Activated CD8-positive, alpha-beta T cell treated with anti-CD3 and anti-CD28 coated beads, Interleukin-2, amount 10 ng/mL, durations not matched to agents 7 days and 5 days (primary cell): Measurements from ENCODE around the gene C1orf198. TPM values are rescaled to one million over a fixed set of nuclear protein-coding genes. Genes with fewer than 3 reads are reported as not detected.
"Not testable (repeated sequence)": the region's sequence is repeated elsewhere in the genome, so short reads cannot be mapped to it uniquely, and the experiment has no call there.

Experiments
- ATAC-seq: fragments of 150-1000 bp; cut with Tn5 transposase; one replicate; pipeline ENCODE4 v1.10.0; 2021; ENCODE audit warnings: moderate library complexity
- CTCF ChIA-PET: fragments of 350-600 bp; sonication (Branson Sonifier 250); formaldehyde crosslinking; loops from one replicate; lab custom pipeline; 2021; ENCODE audit warnings: antibody characterized with exemption; lab: Charles Lee
- POLR2A ChIA-PET: fragments of 350-600 bp; sonication (Branson Sonifier 250); formaldehyde crosslinking; loops from one replicate; lab custom pipeline; 2021; ENCODE audit warnings: antibody characterized with exemption; lab: Charles Lee
- DNase-seq: peaks from one replicate; pipeline ENCODE4 v3.0.0-alpha.2; 2020
- H3K27ac Mint-ChIP-seq: one replicate; pipeline ENCODE4 v1.8.0; 2021; ENCODE audit warnings: mild to moderate bottlenecking, mixed read lengths
- H3K27me3 Mint-ChIP-seq: one replicate; pipeline ENCODE4 v1.8.0; 2021; ENCODE audit warnings: low read depth, mixed read lengths
- H3K36me3 Mint-ChIP-seq: one replicate; pipeline ENCODE4 v1.8.0; 2021; ENCODE audit warnings: low read depth, mixed read lengths
- H3K4me1 Mint-ChIP-seq: one replicate; pipeline ENCODE4 v1.8.0; 2021; ENCODE audit warnings: low read depth, mixed read lengths
- H3K4me3 Mint-ChIP-seq: one replicate; pipeline ENCODE4 v1.8.0; 2021; ENCODE audit warnings: mild to moderate bottlenecking, mixed read lengths
- H3K9me3 Mint-ChIP-seq: one replicate; pipeline ENCODE4 v1.8.0; 2022; ENCODE audit warnings: mixed read lengths; ENCODE audit not compliant: insufficient read depth
- total RNA-seq, 2 experiments: library from RNA; stranded (reverse); gene quantifications; one replicate each; pipeline ENCODE4 v1.2.3, GENCODE V29; 2021

C1orf198 gene
- total RNA-seq, 2 experiments from 2014 or later = 2.5 to 2.6 TPM

GRCh38 chr1:230858236-230858820 lies 10.0 kb downstream of the C1orf198 start:
- no peaks in the 10 kb centered on the region for H3K27me3 Mint-ChIP-seq
- ChIA-PET POLR2A (interaction anchor here (0.6 to 1.0 kb wide), 2 partner anchors 10 to 402 kb away, joined by 3 read pairs; partner anchors contain the start of gene C1orf198), CTCF (no interaction called here)
- DNase-seq (no peak), ATAC-seq (no peak)
- H3K9me3 Mint-ChIP-seq = no peaks in the 10 kb centered on the region
- no peak overlapping the region for H3K4me3 Mint-ChIP-seq
- H3K4me1 Mint-ChIP-seq = peaks cover under 1% of the 10 kb centered on the region
- H3K36me3 Mint-ChIP-seq = no peaks in the 10 kb centered on the region
- H3K27ac Mint-ChIP-seq = no peak overlapping the region

DNA sequence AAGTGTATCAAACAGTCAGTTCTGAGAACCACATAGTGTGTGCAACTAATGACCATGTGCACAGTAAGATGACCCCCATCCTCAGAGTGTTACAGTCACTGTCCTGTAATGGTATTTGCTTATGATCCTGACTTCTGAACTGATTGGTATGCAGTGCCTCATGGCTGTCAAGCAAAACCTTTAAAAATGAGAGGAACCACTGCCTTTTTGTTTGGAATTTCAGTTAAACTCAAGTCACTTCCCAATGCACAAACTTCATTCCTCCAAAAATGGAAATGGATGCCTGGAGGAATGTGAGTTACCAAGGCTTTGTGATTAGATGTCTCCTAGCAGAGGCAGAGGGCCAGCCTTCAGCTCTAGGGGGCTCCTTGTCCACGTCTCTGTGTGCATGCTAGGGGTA lies 10.5 kb downstream of the C1orf198 start:
- no peaks in the 10 kb centered on the region for H3K27me3 Mint-ChIP-seq
- H3K27ac Mint-ChIP-seq = no peak overlapping the region
- ChIA-PET CTCF (no interaction called here), POLR2A (interaction anchor here (0.6 to 1.0 kb wide), 2 partner anchors 10 to 403 kb away, joined by 3 read pairs; partner anchors contain the start of gene C1orf198)
- ATAC-seq (no peak), DNase-seq (no peak)
- H3K9me3 Mint-ChIP-seq = no peaks in the 10 kb centered on the region
- H3K36me3 Mint-ChIP-seq = no peaks in the 10 kb centered on the region
- H3K4me1 Mint-ChIP-seq = no peaks in the 10 kb centered on the region
- H3K4me3 Mint-ChIP-seq = no peak overlapping the region

GRCh38 chr1:230857077-230857476 lies 11.2 kb downstream of the C1orf198 start:
- no peaks in the 10 kb centered on the region for H3K27me3 Mint-ChIP-seq
- no peaks in the 10 kb centered on the region for H3K36me3 Mint-ChIP-seq
- DNase-seq = no peak
- no peak for ATAC-seq
- H3K4me1 Mint-ChIP-seq = no peaks in the 10 kb centered on the region
- POLR2A ChIA-PET = no interaction called here
- H3K27ac Mint-ChIP-seq = no peak overlapping the region
- CTCF ChIA-PET = no interaction called here
- no peaks in the 10 kb centered on the region for H3K9me3 Mint-ChIP-seq
- H3K4me3 Mint-ChIP-seq = no peak overlapping the region

GRCh38 chr1:230855886-230856285 lies 12.4 kb downstream of the C1orf198 start:
- no peak overlapping the region for H3K4me3 Mint-ChIP-seq
- H3K4me1 Mint-ChIP-seq = no peaks in the 10 kb centered on the region
- H3K27me3 Mint-ChIP-seq = no peaks in the 10 kb centered on the region
- ATAC-seq (no peak), DNase-seq (no peak)
- ChIA-PET POLR2A (no interaction called here), CTCF (no interaction called here)
- H3K9me3 Mint-ChIP-seq = no peaks in the 10 kb centered on the region
- no peaks in the 10 kb centered on the region for H3K36me3 Mint-ChIP-seq
- H3K27ac Mint-ChIP-seq = no peak overlapping the region

GRCh38 chr1:230854423-230854822 lies 13.9 kb downstream of the C1orf198 start:
- ATAC-seq (no peak), DNase-seq (no peak)
- Mint-ChIP-seq H3K27me3 (no peaks in the 10 kb centered on the region), H3K4me3 (no peak overlapping the region), H3K9me3 (no peaks in the 10 kb centered on the region), H3K27ac (no peak overlapping the region), H3K36me3 (no peaks in the 10 kb centered on the region), H3K4me1 (no peaks in the 10 kb centered on the region)
- CTCF ChIA-PET = no interaction called here
- POLR2A ChIA-PET = no interaction called here

DNA sequence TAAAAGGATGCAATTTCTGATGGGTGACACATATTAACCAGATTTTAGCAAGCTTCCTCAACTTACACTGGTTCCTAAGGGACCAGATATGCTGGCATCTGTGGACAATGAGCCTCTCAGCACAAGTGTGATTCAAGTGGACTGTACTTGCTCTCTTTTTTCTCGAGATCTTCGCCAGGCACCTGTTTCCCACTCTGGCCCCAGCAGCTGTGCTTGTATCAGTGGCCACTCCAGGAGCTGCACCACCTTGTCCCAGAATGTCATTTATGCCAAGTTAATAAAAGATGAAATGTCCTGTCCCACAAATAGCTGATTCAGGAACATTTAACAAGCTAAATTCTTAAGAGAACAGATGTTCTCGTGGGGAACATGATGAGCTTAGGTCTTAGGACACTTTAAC lies 14.6 kb downstream of the C1orf198 start:
- Mint-ChIP-seq H3K9me3 (no peaks in the 10 kb centered on the region), H3K36me3 (no peaks in the 10 kb centered on the region), H3K4me3 (no peak overlapping the region), H3K4me1 (no peaks in the 10 kb centered on the region), H3K27ac (no peak overlapping the region), H3K27me3 (no peaks in the 10 kb centered on the region)
- DNase-seq (no peak), ATAC-seq (no peak)
- CTCF ChIA-PET = no interaction called here
- POLR2A ChIA-PET = no interaction called here

DNA sequence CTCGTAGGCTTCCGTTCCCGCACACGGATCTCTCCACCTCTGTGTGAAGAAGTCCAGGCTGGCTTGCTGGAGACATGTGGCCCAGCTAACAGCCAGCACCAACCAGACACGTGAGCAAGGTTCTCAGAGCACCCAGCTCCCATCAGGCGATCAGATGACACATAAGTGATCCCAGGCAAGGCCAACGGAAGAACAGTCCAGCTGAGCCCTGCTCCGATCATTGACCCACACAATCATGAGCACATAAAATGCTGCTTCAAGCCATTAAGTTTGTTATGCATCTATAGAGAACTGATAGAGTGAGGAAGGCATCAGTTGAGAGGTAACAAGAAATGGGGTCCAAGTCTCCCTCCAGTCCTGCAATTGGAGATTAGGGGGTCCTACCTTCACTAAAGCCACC lies 15.4 kb downstream of the C1orf198 start:
- Mint-ChIP-seq H3K27me3 (no peaks in the 10 kb centered on the region), H3K27ac (no peak overlapping the region), H3K36me3 (no peaks in the 10 kb centered on the region), H3K9me3 (no peaks in the 10 kb centered on the region), H3K4me3 (no peak overlapping the region), H3K4me1 (no peaks in the 10 kb centered on the region)
- ATAC-seq (no peak), DNase-seq (no peak)
- ChIA-PET CTCF (no interaction called here), POLR2A (no interaction called here)

GRCh38 chr1:230851291-230851691 lies 17.0 kb downstream of the C1orf198 start:
- H3K4me3 Mint-ChIP-seq = no peak overlapping the region
- DNase-seq (no peak), ATAC-seq (no peak)
- no peaks in the 10 kb centered on the region for H3K27me3 Mint-ChIP-seq
- CTCF ChIA-PET = no interaction called here
- H3K27ac Mint-ChIP-seq = no peak overlapping the region
- no peaks in the 10 kb centered on the region for H3K36me3 Mint-ChIP-seq
- POLR2A ChIA-PET = no interaction called here
- no peaks in the 10 kb centered on the region for H3K4me1 Mint-ChIP-seq
- H3K9me3 Mint-ChIP-seq = no peaks in the 10 kb centered on the region

GRCh38 chr1:230850547-230850946 lies 17.8 kb downstream of the C1orf198 start:
- ATAC-seq (no peak), DNase-seq (no peak)
- Mint-ChIP-seq H3K27me3 (no peaks in the 10 kb centered on the region), H3K36me3 (no peaks in the 10 kb centered on the region), H3K9me3 (no peaks in the 10 kb centered on the region), H3K27ac (no peak overlapping the region), H3K4me3 (no peak overlapping the region), H3K4me1 (no peaks in the 10 kb centered on the region)
- POLR2A ChIA-PET = no interaction called here
- CTCF ChIA-PET = no interaction called here

DNA sequence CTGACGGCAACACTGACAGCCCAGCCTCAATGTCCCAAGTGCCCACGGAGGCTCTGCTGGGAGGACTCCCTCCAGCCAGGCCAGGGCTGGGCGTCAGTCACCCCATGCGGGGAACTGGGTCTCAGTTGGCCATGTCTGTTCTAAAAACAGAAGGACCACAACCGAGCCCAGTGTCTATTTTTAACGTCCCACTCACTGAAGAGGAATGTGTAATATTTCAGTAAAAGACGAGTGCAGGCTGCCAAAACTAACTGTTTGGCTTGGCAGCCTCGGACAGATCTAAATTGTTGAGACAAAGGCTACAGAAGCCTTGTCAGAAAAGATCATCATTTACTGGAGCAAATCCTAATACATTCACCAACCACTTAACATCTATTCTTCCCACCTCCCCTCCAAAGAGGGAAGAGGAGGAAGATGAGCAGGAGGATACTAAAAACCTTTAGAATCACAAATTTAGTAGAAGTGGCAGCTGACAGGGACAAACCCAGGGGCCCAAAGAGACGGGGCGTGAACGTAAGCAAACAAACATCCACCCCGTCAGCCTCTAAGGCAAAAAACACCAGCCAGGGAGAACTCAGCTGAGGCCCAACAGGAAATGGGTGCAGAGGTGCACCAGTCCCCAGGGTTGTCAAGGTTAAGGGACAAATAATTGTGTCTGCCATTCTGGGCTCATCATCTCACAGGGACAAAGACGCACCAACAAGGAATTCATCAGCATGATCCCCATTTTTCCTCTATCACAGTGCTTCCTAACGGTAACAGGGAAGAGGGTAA lies 18.7 kb downstream of the C1orf198 start:
- CTCF ChIA-PET = no interaction called here
- Mint-ChIP-seq H3K27ac (no peak overlapping the region), H3K27me3 (no peaks in the 10 kb centered on the region), H3K9me3 (no peaks in the 10 kb centered on the region), H3K4me3 (no peak overlapping the region), H3K4me1 (no peaks in the 10 kb centered on the region), H3K36me3 (no peaks in the 10 kb centered on the region)
- POLR2A ChIA-PET = no interaction called here
- ATAC-seq = no peak
- DNase-seq = no peak

DNA sequence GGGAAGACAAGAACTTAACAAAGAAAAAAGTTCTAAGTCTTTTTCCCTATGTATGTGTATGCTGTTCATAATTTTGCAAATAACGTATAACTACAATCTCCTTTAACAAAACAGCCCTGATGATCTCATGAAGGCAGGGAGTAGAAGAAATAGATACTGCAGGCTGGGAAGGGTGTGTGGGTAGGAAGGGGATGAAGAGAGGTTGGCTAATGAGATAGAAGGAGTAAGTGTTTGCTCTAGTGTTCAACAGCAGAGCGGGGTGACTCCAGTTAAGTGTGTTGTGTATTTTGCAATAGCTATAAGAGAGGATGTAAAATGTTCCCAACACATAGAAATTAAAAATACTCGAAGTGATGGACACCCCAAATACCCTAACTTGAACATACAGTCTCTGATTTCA lies 20.1 kb downstream of the C1orf198 start:
- Mint-ChIP-seq H3K4me3 (no peak overlapping the region), H3K36me3 (no peaks in the 10 kb centered on the region), H3K27me3 (no peaks in the 10 kb centered on the region), H3K4me1 (no peaks in the 10 kb centered on the region), H3K9me3 (no peaks in the 10 kb centered on the region), H3K27ac (no peak overlapping the region)
- ChIA-PET POLR2A (no interaction called here), CTCF (no interaction called here)
- no peak for ATAC-seq
- no peak for DNase-seq

GRCh38 chr1:230845184-230845583 lies 23.1 kb downstream of the C1orf198 start:
- H3K27ac Mint-ChIP-seq, ATAC-seq, DNase-seq, H3K36me3 Mint-ChIP-seq, H3K4me3 Mint-ChIP-seq, CTCF ChIA-PET, H3K9me3 Mint-ChIP-seq, H3K27me3 Mint-ChIP-seq, POLR2A ChIA-PET, H3K4me1 Mint-ChIP-seq: not testable (repeated sequence)
